ENCODE measurements around the gene KCNF1.

KCNF1 gene

DNA sequence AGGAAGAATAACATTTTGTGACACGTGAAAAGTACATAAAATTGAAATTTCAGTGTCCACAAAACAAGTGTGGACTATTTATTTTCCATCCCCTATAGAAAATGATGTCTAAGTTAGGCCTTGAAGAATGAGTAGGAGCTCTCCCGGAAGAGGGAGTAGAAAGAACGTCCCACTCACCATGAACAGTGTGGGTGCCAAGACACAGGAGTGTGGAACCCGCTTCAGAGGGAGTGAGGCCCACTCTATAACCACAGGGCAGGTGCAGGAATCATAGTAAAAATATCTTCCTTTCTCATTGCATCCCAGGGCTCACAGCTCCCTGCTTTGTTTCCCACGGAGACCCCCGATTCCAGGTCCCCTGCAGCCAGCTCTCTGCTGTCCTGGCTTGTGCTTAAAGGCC, 5.2 kb downstream of the KCNF1 start:
- no peaks in the 10 kb centered on the region for H3F3A ChIP-seq (ENCODE audit: control insufficient read depth, insufficient read depth)
- H3K4me2 ChIP-seq (ENCODE audit: low read length), result no peak overlapping the region
- no peaks in the 10 kb centered on the region for H3K36me3 ChIP-seq (ENCODE audit: control insufficient read depth, low read length)
- H3K4me1 ChIP-seq (ENCODE audit: control insufficient read depth, low read length), result no peaks in the 10 kb centered on the region
- H3K9me3 ChIP-seq (ENCODE audit: control insufficient read depth, insufficient read depth, low read length), result no peaks in the 10 kb centered on the region
- TF ChIP-seq EZH2phosphoT487 (IDR thresholded peaks at IDR 0.05; ENCODE audit: borderline replicate concordance, low read length), result no peak
- TF ChIP-seq, protein P1, sequence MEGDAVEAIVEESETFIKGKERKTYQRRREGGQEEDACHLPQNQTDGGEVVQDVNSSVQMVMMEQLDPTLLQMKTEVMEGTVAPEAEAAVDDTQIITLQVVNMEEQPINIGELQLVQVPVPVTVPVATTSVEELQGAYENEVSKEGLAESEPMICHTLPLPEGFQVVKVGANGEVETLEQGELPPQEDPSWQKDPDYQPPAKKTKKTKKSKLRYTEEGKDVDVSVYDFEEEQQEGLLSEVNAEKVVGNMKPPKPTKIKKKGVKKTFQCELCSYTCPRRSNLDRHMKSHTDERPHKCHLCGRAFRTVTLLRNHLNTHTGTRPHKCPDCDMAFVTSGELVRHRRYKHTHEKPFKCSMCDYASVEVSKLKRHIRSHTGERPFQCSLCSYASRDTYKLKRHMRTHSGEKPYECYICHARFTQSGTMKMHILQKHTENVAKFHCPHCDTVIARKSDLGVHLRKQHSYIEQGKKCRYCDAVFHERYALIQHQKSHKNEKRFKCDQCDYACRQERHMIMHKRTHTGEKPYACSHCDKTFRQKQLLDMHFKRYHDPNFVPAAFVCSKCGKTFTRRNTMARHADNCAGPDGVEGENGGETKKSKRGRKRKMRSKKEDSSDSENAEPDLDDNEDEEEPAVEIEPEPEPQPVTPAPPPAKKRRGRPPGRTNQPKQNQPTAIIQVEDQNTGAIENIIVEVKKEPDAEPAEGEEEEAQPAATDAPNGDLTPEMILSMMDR (IDR thresholded peaks at IDR 0.05; ENCODE audit: low read depth, low read length, poor library complexity, severe bottlenecking), result no peak
- no peak overlapping the region for H3K27ac ChIP-seq (ENCODE audit: low read depth, low read length)
- no peaks in the 10 kb centered on the region for H3K79me2 ChIP-seq (ENCODE audit: control insufficient read depth, low read length)
- no peaks in the 10 kb centered on the region for H4K20me1 ChIP-seq (ENCODE audit: control insufficient read depth, insufficient read depth, low read depth, low read length)
- H3K9me2 ChIP-seq (replicated peaks; ENCODE audit: control insufficient read depth, low read length), result no peaks in the 10 kb centered on the region
- no peaks in the 10 kb centered on the region for H3K27me3 ChIP-seq (ENCODE audit: control insufficient read depth, low read length)
- H3K4me3 ChIP-seq (ENCODE audit: low read length), result no peak overlapping the region

DNA sequence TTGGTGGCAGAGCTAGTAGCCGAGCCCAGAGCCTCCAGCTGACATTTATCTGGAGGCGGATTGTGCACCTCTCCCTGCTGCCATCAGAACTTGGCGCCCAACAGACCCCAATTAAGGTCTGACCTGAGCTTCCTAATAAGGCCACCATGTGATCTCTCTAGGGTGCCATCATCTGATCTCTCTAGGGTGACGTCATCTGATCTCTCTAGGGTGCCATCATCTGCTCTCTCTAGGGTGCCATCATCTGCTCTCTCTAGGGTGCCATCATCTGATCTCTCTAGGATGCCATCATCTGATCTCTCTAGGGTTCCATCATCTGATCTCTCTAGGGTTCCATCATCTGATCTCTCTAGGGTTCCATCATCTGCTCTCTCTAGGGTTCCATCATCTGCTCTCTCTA, 6.2 kb downstream of the KCNF1 start:
- H3K4me2 ChIP-seq (ENCODE audit: low read length), result no peak overlapping the region
- H3K4me1 ChIP-seq (ENCODE audit: control insufficient read depth, low read length), result no peaks in the 10 kb centered on the region
- H3K79me2 ChIP-seq (ENCODE audit: control insufficient read depth, low read length), result no peaks in the 10 kb centered on the region
- H3K4me3 ChIP-seq (ENCODE audit: low read length), result no peak overlapping the region
- no peaks in the 10 kb centered on the region for H3K9me2 ChIP-seq (replicated peaks; ENCODE audit: control insufficient read depth, low read length)
- H4K20me1 ChIP-seq (ENCODE audit: control insufficient read depth, insufficient read depth, low read depth, low read length), result no peaks in the 10 kb centered on the region
- no peaks in the 10 kb centered on the region for H3K27me3 ChIP-seq (ENCODE audit: control insufficient read depth, low read length)
- no peak overlapping the region for H3K27ac ChIP-seq (ENCODE audit: low read depth, low read length)
- TF ChIP-seq, protein P1 (IDR thresholded peaks at IDR 0.05; ENCODE audit: low read depth, low read length, poor library complexity, severe bottlenecking), result no peak
- TF ChIP-seq EZH2phosphoT487 (IDR thresholded peaks at IDR 0.05; ENCODE audit: borderline replicate concordance, low read length), result no peak
- H3K9me3 ChIP-seq (ENCODE audit: control insufficient read depth, insufficient read depth, low read length), result no peaks in the 10 kb centered on the region
- no peaks in the 10 kb centered on the region for H3K36me3 ChIP-seq (ENCODE audit: control insufficient read depth, low read length)
- no peaks in the 10 kb centered on the region for H3F3A ChIP-seq (ENCODE audit: control insufficient read depth, insufficient read depth)

DNA sequence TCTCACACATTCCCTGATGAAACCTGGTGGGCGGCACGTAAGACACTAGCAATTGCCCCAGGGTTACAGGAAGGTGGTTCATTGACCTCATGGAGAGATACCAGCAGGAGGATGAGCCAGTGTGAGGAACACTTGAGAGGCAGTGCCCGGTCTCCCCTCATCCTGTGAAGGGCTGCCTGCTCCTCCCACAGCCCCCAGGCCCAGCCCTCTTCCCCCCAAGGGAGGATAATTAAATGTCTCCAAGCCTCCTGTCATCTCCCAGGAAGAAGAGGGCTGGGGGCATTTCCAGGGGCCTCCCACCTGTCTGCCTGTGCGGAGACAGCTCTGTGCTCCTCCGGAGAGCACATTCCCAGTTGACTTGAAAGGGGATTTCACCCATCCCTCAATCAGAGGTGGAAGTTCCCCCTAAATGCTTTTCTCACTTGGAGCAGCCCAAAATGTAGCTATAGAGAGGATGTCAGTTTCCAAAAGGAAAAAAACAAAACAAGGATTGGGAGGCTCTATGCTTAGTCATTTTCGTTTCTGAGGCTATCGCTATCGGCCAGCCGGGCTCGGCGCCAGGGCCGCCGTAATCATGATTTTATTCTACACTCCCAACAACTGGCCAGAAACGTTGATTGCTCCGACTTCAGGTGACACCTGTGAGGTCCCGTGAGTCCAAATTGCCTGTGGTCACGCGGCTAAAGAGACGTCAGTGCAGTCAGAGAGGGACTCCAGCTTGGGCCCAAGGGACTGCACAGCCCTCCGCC, 7.1 kb downstream of the KCNF1 start:
- Histone ChIP-seq H3K27me3 (ENCODE audit: control insufficient read depth, low read length) (no peaks in the 10 kb centered on the region), H3K9me2 (replicated peaks; ENCODE audit: control insufficient read depth, low read length) (no peaks in the 10 kb centered on the region), H3K4me2 (ENCODE audit: low read length) (no peak overlapping the region), H3K36me3 (ENCODE audit: control insufficient read depth, low read length) (no peaks in the 10 kb centered on the region), H3K4me1 (ENCODE audit: control insufficient read depth, low read length) (no peaks in the 10 kb centered on the region), H4K20me1 (ENCODE audit: control insufficient read depth, insufficient read depth, low read depth, low read length) (no peaks in the 10 kb centered on the region), H3K79me2 (ENCODE audit: control insufficient read depth, low read length) (no peaks in the 10 kb centered on the region), H3K27ac (ENCODE audit: low read depth, low read length) (no peak overlapping the region), H3K4me3 (ENCODE audit: low read length) (no peak overlapping the region), H3F3A (ENCODE audit: control insufficient read depth, insufficient read depth) (no peaks in the 10 kb centered on the region), H3K9me3 (ENCODE audit: control insufficient read depth, insufficient read depth, low read length) (no peaks in the 10 kb centered on the region)
- no peak for TF ChIP-seq EZH2phosphoT487 (IDR thresholded peaks at IDR 0.05; ENCODE audit: borderline replicate concordance, low read length)
- TF ChIP-seq, protein P1 (IDR thresholded peaks at IDR 0.05; ENCODE audit: low read depth, low read length, poor library complexity, severe bottlenecking), result no peak
